Measurements from ENCODE around the gene RNF31. TPM values are rescaled to one million over a fixed set of nuclear protein-coding genes. Genes with fewer than 3 reads are reported as not detected.

Gene RNF31
- total and polyA plus RNA-seq, 2 of the 13 experiments (the other 11 are each of a cell fraction or from before 2014, with no cell fraction given), result 48.2 to 86.8 TPM

- TF ChIP-seq, protein P1, sequence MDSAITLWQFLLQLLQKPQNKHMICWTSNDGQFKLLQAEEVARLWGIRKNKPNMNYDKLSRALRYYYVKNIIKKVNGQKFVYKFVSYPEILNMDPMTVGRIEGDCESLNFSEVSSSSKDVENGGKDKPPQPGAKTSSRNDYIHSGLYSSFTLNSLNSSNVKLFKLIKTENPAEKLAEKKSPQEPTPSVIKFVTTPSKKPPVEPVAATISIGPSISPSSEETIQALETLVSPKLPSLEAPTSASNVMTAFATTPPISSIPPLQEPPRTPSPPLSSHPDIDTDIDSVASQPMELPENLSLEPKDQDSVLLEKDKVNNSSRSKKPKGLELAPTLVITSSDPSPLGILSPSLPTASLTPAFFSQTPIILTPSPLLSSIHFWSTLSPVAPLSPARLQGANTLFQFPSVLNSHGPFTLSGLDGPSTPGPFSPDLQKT (CRISPR knock-in tag; IDR thresholded peaks at IDR 0.05; ENCODE audit: borderline replicate concordance), result no peak
- TF ChIP-seq ZSCAN20 (CRISPR knock-in tag; IDR thresholded peaks at IDR 0.05; ENCODE audit: borderline replicate concordance) (no peak), ARNT (IDR thresholded peaks at IDR 0.05) (no peak), ZNF557 (CRISPR knock-in tag; IDR thresholded peaks at IDR 0.05) (no peak), TEAD3 (CRISPR knock-in tag; optimal IDR thresholded peaks at IDR 0.05; ENCODE audit: borderline replicate concordance) (no peak), HES4 (CRISPR knock-in tag; IDR thresholded peaks at IDR 0.05; ENCODE audit: borderline replicate concordance) (0 out of 2 replicates have a peak, but pooled peaks have one; percentile 53), AGO2 (optimal IDR thresholded peaks at IDR 0.05; ENCODE audit: low read depth, low read length) (peak; percentile 37), HNRNPLL (IDR thresholded peaks at IDR 0.05; ENCODE audit: low read depth, low read length, poor library complexity, severe bottlenecking) (no peak), JUNB (CRISPR knock-in tag; IDR thresholded peaks at IDR 0.05; ENCODE audit: borderline replicate concordance) (no peak), NR1H2 (CRISPR knock-in tag; IDR thresholded peaks at IDR 0.05; ENCODE audit: borderline replicate concordance, low read depth) (no peak), ZKSCAN8 (CRISPR knock-in tag; IDR thresholded peaks at IDR 0.05; ENCODE audit: borderline replicate concordance) (no peak), STAT6 (CRISPR knock-in tag; IDR thresholded peaks at IDR 0.05; ENCODE audit: borderline replicate concordance) (no peak), STAG1 (CRISPR knock-in tag; IDR thresholded peaks at IDR 0.05) (no peak), ZMYM2 (CRISPR knock-in tag; IDR thresholded peaks at IDR 0.05) (no peak), PHF21A (CRISPR knock-in tag; IDR thresholded peaks at IDR 0.05) (no peak), ZNF10 (CRISPR knock-in tag; IDR thresholded peaks at IDR 0.05; ENCODE audit: borderline replicate concordance, low read depth) (0 out of 2 replicates have a peak, but pooled peaks have one; percentile 25), TRIM24 (CRISPR knock-in tag; IDR thresholded peaks at IDR 0.05) (no peak), CENPT (CRISPR knock-in tag; IDR thresholded peaks at IDR 0.05; ENCODE audit: low read depth) (no peak), ZNF678 (CRISPR knock-in tag; IDR thresholded peaks at IDR 0.05) (no peak), ZNF343 (CRISPR knock-in tag; IDR thresholded peaks at IDR 0.05) (no peak), KLF13 (CRISPR knock-in tag; IDR thresholded peaks at IDR 0.05) (0 out of 2 replicates have a peak, but pooled peaks have one; percentile 26), ZNF670 (CRISPR knock-in tag; IDR thresholded peaks at IDR 0.05; ENCODE audit: borderline replicate concordance) (no peak), ZNF367 (CRISPR knock-in tag; IDR thresholded peaks at IDR 0.05; ENCODE audit: borderline replicate concordance) (no peak)
- TF ChIP-seq, protein P2, sequence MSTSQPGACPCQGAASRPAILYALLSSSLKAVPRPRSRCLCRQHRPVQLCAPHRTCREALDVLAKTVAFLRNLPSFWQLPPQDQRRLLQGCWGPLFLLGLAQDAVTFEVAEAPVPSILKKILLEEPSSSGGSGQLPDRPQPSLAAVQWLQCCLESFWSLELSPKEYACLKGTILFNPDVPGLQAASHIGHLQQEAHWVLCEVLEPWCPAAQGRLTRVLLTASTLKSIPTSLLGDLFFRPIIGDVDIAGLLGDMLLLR (CRISPR knock-in tag; IDR thresholded peaks at IDR 0.05), result 0 out of 2 replicates have a peak, but pooled peaks have one; percentile 33
- TF ChIP-seq, protein P3, sequence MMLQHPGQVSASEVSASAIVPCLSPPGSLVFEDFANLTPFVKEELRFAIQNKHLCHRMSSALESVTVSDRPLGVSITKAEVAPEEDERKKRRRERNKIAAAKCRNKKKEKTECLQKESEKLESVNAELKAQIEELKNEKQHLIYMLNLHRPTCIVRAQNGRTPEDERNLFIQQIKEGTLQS (CRISPR knock-in tag; IDR thresholded peaks at IDR 0.05), result no peak
- TF ChIP-seq, protein P4, sequence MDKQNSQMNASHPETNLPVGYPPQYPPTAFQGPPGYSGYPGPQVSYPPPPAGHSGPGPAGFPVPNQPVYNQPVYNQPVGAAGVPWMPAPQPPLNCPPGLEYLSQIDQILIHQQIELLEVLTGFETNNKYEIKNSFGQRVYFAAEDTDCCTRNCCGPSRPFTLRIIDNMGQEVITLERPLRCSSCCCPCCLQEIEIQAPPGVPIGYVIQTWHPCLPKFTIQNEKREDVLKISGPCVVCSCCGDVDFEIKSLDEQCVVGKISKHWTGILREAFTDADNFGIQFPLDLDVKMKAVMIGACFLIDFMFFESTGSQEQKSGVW (CRISPR knock-in tag; IDR thresholded peaks at IDR 0.05; ENCODE audit: borderline replicate concordance), result no peak
These were observed 24.4 kb upstream of the RNF31 start (continued) for GRCh38 chr14:24122898-24123297.

Measured in HepG2 (cell line).